ENCODE data around the gene SLC22A4. TPM values are rescaled to one million over a fixed set of nuclear protein-coding genes. Genes with fewer than 3 reads are reported as not detected.
A peak's percentile ranks its signal among the peaks of the same experiment; 100 is the strongest.

Gene SLC22A4
- total RNA-seq, 1 donor from 2014 or later = 8.5 TPM

GRCh38 chr5:132281856-132282614, 12.2 kb upstream of the SLC22A4 start:
- no peak overlapping the region for H3K27ac ChIP-seq
- no peaks in the 10 kb centered on the region for H3K9me3 ChIP-seq
- DNase-seq = no peak
- intact Hi-C loops (cut with DNase I) = no loop called here
- TF ChIP-seq, protein P1, sequence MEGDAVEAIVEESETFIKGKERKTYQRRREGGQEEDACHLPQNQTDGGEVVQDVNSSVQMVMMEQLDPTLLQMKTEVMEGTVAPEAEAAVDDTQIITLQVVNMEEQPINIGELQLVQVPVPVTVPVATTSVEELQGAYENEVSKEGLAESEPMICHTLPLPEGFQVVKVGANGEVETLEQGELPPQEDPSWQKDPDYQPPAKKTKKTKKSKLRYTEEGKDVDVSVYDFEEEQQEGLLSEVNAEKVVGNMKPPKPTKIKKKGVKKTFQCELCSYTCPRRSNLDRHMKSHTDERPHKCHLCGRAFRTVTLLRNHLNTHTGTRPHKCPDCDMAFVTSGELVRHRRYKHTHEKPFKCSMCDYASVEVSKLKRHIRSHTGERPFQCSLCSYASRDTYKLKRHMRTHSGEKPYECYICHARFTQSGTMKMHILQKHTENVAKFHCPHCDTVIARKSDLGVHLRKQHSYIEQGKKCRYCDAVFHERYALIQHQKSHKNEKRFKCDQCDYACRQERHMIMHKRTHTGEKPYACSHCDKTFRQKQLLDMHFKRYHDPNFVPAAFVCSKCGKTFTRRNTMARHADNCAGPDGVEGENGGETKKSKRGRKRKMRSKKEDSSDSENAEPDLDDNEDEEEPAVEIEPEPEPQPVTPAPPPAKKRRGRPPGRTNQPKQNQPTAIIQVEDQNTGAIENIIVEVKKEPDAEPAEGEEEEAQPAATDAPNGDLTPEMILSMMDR (IDR thresholded peaks at IDR 0.05) = no peak
- H3K4me3 ChIP-seq = no peak overlapping the region
- no peaks in the 10 kb centered on the region for H3K36me3 ChIP-seq
- no peak for ATAC-seq
- no peaks in the 10 kb centered on the region for H3K27me3 ChIP-seq (ENCODE audit: low read depth)
- no peaks in the 10 kb centered on the region for H3K4me1 ChIP-seq

DNA sequence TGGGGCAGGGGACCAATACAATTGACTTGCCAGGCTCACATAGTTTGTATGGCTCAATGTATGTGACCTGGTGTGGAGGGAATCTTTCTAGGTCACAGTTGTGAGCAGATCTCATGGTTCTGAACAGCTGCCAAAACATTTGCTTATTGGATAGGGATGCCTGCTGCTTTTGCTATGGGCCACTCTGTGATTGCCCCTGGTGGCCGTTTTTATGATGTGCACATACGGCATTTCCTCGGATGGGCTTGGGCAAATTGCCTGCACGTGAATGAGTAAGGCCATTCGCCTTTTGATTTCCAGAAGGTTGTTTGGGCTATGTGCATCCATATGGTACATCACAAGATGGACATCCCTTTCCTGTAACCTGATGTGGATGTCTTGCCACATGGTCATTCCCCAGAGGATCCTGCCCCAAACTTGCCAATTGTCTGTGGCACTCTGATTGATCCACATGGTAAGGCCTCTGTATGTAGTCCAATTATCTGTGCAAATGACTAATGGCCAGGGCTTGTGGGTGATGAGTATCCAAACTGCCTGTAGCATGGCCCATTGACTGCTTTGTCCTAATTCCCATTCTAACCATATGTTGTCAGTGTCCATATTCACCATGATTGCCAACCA, 10.7 kb upstream of the SLC22A4 start:
- H3K4me3 ChIP-seq = no peak overlapping the region
- no peak overlapping the region for H3K27ac ChIP-seq
- H3K9me3 ChIP-seq = no peaks in the 10 kb centered on the region
- no peaks in the 10 kb centered on the region for H3K27me3 ChIP-seq (ENCODE audit: low read depth)
- no peaks in the 10 kb centered on the region for H3K4me1 ChIP-seq
- intact Hi-C loops (cut with DNase I) = no loop called here
- DNase-seq (no peak), ATAC-seq (peak in 1 of 2 donors; percentile 28)
- no peaks in the 10 kb centered on the region for H3K36me3 ChIP-seq
- TF ChIP-seq, protein P1 (IDR thresholded peaks at IDR 0.05) = peak; percentile 32

DNA sequence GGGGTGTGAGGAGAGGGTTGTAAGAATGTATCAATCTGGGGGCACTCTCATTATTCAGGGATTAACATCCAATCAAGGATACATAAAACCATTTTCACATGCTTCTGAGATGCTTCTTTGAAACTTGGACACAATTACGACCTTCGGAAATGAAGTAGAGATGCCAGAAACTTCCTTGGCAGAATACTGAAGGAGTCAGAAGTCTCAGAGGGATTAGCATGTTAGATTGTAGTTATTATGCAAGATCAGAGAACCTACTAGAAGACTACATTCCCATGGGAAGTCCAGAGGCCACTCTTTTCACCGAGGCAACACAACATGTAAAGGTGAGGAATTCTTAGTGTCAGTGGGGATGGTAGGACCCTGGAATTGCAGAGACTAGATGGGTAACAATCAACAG, 5.1 kb upstream of the SLC22A4 start:
- Histone ChIP-seq H3K9me3 (no peaks in the 10 kb centered on the region), H3K4me3 (no peak overlapping the region), H3K4me1 (peaks cover 10% of the 10 kb centered on the region), H3K36me3 (no peaks in the 10 kb centered on the region), H3K27me3 (ENCODE audit: low read depth) (no peaks in the 10 kb centered on the region), H3K27ac (no peak overlapping the region)
- intact Hi-C loops (cut with DNase I) = no loop called here
- DNase-seq (no peak), ATAC-seq (no peak)
- TF ChIP-seq, protein P1 (IDR thresholded peaks at IDR 0.05) = no peak

DNA sequence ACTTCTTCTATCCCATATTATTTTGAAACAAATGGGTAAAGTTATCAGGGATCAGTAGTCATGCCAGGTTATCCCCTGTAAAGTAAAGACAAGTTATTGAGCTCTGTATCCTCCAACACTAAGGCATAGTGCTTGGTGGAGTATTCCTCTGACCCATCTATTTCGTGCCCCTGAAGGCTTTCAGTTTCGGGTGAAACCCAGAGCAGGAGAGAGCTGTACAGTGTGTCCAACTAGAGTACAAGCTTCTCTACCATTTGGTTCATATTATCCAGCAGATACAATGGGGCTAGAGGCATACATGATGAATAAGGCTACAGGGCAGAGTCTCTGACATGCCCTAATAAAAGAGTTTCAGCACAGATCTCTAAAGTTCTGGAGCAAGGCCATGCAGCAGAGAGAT, 3.2 kb upstream of the SLC22A4 start:
- H3K4me3 ChIP-seq = no peak overlapping the region
- no peaks in the 10 kb centered on the region for H3K36me3 ChIP-seq
- ATAC-seq = no peak
- no peaks in the 10 kb centered on the region for H3K9me3 ChIP-seq
- H3K4me1 ChIP-seq = peaks cover 27% of the 10 kb centered on the region
- no peak overlapping the region for H3K27ac ChIP-seq
- DNase-seq = no peak
- no peaks in the 10 kb centered on the region for H3K27me3 ChIP-seq (ENCODE audit: low read depth)
- intact Hi-C loops (cut with DNase I) = no loop called here
- TF ChIP-seq, protein P1 (IDR thresholded peaks at IDR 0.05) = no peak

- peak; percentile 80 to 84 for ATAC-seq
- no peaks in the 10 kb centered on the region for H3K27me3 ChIP-seq (ENCODE audit: low read depth)
- no peaks in the 10 kb centered on the region for H3K36me3 ChIP-seq
- no peaks in the 10 kb centered on the region for H3K9me3 ChIP-seq
- peak overlapping the region; percentile 93 for H3K27ac ChIP-seq
- H3K4me3 ChIP-seq = peak overlapping the region; percentile 64
- TF ChIP-seq, protein P1 (IDR thresholded peaks at IDR 0.05) = peak; percentile 28
- intact Hi-C loops (cut with DNase I) = no loop called here
- peak; percentile 89 for DNase-seq
- H3K4me1 ChIP-seq = peaks cover 28% of the 10 kb centered on the region
These were observed 865 bp upstream of the SLC22A4 start for GRCh38 chr5:132293066-132293991.
